ENCODE data around the gene PARVA.

Gene PARVA

DNA sequence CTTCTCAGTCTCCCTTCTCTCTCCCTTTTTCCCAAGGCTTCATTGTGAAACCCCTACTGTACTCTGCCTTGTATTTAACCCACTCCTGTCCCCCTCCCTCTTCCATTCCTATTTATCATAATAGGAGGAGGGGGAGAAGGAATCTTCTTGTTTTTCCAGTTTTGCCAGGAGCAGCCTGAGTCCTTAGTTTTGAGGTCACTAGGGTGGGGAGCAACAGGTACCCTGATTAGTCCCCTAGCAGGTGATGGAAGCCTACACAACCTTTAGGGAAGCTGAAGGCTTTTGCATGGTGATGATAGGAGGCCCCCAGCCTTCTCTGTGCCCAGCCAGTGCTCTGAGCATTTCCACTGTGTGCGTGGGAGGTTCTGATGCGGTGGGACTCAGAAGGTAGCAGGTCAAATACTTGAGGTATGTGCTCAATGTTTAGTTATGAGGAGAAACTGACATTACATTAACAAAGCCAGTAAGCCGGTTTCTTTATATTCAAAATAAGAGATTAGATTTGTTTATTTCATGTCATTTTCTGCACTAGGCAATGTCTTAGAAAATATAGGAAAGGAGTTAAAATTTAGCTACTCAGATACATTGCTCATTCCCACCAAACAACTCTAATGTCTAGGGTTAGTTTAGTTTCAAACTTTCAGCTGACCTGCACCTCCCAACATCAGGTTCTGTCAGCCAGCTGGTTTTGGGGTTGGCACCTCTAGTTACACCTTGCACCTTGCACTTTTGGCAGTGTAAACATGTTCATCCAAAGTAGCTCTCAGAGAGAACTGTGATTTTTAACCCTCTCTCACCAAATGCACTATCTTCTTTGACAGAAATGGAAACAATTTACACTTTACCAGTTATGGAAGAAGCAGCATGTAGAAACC is 26.0 kb downstream of the PARVA start:
- no peak overlapping the region for H3K27ac ChIP-seq
- peaks cover 6% of the 10 kb centered on the region for H3K27me3 ChIP-seq
- no peaks in the 10 kb centered on the region for H3K36me3 ChIP-seq
- no peaks in the 10 kb centered on the region for H3K4me1 ChIP-seq (ENCODE audit: control insufficient read depth in 1 of 2, insufficient read depth in 1 of 2, low read depth in 1 of 2, low read length in 1 of 2)
- H3K4me3 ChIP-seq (ENCODE audit: low read depth in 1 of 2, low read length in 1 of 2), result no peak overlapping the region
- TF ChIP-seq, protein P1, sequence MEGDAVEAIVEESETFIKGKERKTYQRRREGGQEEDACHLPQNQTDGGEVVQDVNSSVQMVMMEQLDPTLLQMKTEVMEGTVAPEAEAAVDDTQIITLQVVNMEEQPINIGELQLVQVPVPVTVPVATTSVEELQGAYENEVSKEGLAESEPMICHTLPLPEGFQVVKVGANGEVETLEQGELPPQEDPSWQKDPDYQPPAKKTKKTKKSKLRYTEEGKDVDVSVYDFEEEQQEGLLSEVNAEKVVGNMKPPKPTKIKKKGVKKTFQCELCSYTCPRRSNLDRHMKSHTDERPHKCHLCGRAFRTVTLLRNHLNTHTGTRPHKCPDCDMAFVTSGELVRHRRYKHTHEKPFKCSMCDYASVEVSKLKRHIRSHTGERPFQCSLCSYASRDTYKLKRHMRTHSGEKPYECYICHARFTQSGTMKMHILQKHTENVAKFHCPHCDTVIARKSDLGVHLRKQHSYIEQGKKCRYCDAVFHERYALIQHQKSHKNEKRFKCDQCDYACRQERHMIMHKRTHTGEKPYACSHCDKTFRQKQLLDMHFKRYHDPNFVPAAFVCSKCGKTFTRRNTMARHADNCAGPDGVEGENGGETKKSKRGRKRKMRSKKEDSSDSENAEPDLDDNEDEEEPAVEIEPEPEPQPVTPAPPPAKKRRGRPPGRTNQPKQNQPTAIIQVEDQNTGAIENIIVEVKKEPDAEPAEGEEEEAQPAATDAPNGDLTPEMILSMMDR (IDR thresholded peaks at IDR 0.05), result no peak
- no peaks in the 10 kb centered on the region for H3K9me3 ChIP-seq

DNA sequence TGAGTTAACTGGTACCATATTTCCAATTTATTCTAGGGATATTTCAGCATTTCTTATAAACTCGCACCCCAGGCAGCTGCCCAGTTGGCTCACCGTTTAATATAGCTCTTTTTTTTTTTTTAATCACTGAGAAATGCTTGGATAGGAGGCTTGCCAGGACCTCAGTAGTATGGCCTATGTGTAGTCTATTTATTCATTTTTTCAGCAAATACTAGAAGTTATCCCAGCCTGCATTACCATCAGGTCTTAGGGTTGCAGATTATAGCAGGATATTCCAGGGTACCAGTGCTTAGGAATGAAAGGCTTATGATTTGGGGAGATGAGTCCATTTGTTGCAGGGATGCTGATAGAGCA is 26.6 kb downstream of the PARVA start:
- Histone ChIP-seq H3K27ac (no peak overlapping the region), H3K9me3 (no peaks in the 10 kb centered on the region), H3K4me1 (ENCODE audit: control insufficient read depth in 1 of 2, insufficient read depth in 1 of 2, low read depth in 1 of 2, low read length in 1 of 2) (no peaks in the 10 kb centered on the region), H3K36me3 (no peaks in the 10 kb centered on the region), H3K27me3 (peaks cover 6% of the 10 kb centered on the region), H3K4me3 (ENCODE audit: low read depth in 1 of 2, low read length in 1 of 2) (no peak overlapping the region)
- TF ChIP-seq, protein P1 (IDR thresholded peaks at IDR 0.05), result no peak

DNA sequence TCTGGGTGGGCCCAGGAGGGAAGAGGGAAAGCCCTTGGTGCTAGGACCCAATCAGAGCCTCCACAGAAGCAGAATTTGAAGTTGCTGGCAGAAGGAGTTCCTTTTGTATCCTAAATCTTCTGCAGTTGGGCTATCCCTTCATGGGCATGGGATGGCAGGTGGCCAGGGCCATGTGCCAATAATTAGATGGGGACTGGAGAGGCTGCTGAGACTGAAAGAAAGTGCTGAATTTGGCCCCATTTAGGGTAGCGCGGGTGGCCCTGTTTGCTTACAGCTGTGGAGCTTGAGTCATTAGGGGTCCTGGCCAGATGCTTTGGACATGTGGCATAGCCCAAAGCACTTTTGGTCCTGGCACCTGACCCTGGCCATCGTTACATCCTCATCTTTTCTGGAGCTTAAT is 27.1 kb downstream of the PARVA start:
- Histone ChIP-seq H3K4me1 (ENCODE audit: control insufficient read depth in 1 of 2, insufficient read depth in 1 of 2, low read depth in 1 of 2, low read length in 1 of 2) (no peaks in the 10 kb centered on the region), H3K36me3 (no peaks in the 10 kb centered on the region), H3K27me3 (peaks cover 6% of the 10 kb centered on the region), H3K4me3 (ENCODE audit: low read depth in 1 of 2, low read length in 1 of 2) (no peak overlapping the region), H3K27ac (no peak overlapping the region), H3K9me3 (no peaks in the 10 kb centered on the region)
- TF ChIP-seq, protein P1 (IDR thresholded peaks at IDR 0.05), result no peak

DNA sequence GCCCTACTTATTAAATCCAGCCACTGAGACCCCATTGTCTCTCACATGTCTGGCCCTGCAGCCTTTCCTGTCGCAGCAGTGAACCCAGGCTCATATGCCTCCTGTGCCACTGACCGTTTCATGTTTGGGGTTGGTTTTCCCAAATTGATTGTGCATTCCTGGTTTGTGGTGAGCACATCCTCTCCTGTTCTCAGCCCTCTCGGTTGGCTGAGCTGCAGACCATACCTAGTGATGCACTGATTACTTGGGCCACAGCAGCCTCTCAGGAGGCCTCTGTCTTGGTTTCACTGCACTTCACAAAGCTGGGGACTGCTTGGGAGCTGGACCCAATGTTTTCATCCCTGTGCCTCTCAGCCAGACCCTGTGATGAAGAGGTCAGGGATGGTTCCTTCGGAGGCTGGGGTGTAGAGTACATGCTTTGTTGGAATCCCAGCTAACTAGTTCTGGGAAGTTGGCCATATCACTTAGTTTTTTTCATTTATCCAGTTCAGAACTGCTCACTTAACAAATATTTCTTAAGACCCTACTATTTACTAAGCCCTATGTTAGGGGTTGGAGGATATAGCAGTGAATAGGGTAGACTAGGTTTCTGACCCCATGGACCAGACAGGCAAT is 30.9 kb downstream of the PARVA start:
- Histone ChIP-seq H3K4me3 (ENCODE audit: low read depth in 1 of 2, low read length in 1 of 2) (no peak overlapping the region), H3K27ac (no peak overlapping the region), H3K4me1 (ENCODE audit: control insufficient read depth in 1 of 2, insufficient read depth in 1 of 2, low read depth in 1 of 2, low read length in 1 of 2) (no peaks in the 10 kb centered on the region), H3K9me3 (no peaks in the 10 kb centered on the region), H3K27me3 (peaks cover 32% of the 10 kb centered on the region), H3K36me3 (no peaks in the 10 kb centered on the region)
- TF ChIP-seq, protein P1 (IDR thresholded peaks at IDR 0.05), result no peak

DNA sequence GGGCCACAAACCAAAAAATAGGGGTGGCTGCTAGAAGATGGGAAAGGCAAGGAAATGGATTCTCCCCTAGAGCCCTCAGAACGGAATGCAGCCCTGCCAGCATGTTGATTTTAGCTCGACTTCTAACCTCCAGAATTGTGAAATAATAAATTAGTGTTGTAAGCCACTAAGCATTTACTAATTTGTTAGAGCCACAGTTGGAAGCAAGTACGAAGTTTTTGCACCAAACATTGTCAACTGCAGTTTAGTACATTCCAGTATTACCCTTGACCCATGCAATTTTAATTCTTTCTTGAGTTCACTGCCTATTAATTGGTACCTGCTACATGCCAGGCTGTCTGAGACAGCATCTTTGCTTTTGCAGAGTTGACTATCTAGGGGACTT is 32.2 kb downstream of the PARVA start:
- Histone ChIP-seq H3K27ac (no peak overlapping the region), H3K4me1 (ENCODE audit: control insufficient read depth in 1 of 2, insufficient read depth in 1 of 2, low read depth in 1 of 2, low read length in 1 of 2) (no peaks in the 10 kb centered on the region), H3K27me3 (peaks cover 32% of the 10 kb centered on the region), H3K4me3 (ENCODE audit: low read depth in 1 of 2, low read length in 1 of 2) (no peak overlapping the region), H3K9me3 (no peaks in the 10 kb centered on the region), H3K36me3 (no peaks in the 10 kb centered on the region)
- TF ChIP-seq, protein P1 (IDR thresholded peaks at IDR 0.05), result no peak
